Liver (tissue), 9 donors: Measurements from ENCODE around the gene LIPC. TPM values are rescaled to one million over a fixed set of nuclear protein-coding genes. Genes with fewer than 3 reads are reported as not detected.

Source experiments
- DNase-seq: peaks from one replicate; pipeline ENCODE4 v3.0.0-alpha.2; 2017; ENCODE audit warnings: low spot score
- H3K27ac ChIP-seq, 2 donors: one replicate each; pipeline ENCODE4 v1.7.0; 2013; ENCODE audit warnings: inconsistent platforms in 2 of 2, low read length in 2 of 2, control low read depth in 1 of 2, low read depth in 1 of 2, mild to moderate bottlenecking in 1 of 2
- H3K27me3 ChIP-seq, 4 donors: one replicate each; pipeline versions ENCODE4 v1.6.1 to v1.7.0; 2013; ENCODE audit warnings: low read length in 3 of 4, inconsistent platforms in 1 of 4, mild to moderate bottlenecking in 1 of 4, moderate library complexity in 1 of 4; ENCODE audit not compliant: control insufficient read depth in 4 of 4, insufficient read depth in 4 of 4
- H3K36me3 ChIP-seq, 4 donors: one replicate each; pipeline versions ENCODE4 v1.6.1 to v1.7.0; 2013; ENCODE audit warnings: low read length in 3 of 4, mild to moderate bottlenecking in 3 of 4, low read depth in 1 of 4, moderate library complexity in 1 of 4; ENCODE audit not compliant: control insufficient read depth in 4 of 4, insufficient read depth in 3 of 4
- H3K4me1 ChIP-seq, 4 donors: one replicate each; pipeline versions ENCODE4 v1.6.1 to v1.7.0; 2013; ENCODE audit warnings: low read length in 3 of 4, mild to moderate bottlenecking in 3 of 4, moderate library complexity in 1 of 4; ENCODE audit not compliant: control insufficient read depth in 4 of 4, insufficient read depth in 4 of 4
- H3K4me3 ChIP-seq, 3 donors: one replicate each; pipeline versions ENCODE4 v1.6.1 to v1.7.0; 2013; ENCODE audit warnings: low read length in 3 of 3, control low read depth in 1 of 3, low read depth in 1 of 3, mild to moderate bottlenecking in 1 of 3
- H3K9ac ChIP-seq, 2 donors: one replicate each; pipeline ENCODE4 v1.7.0; 2013; ENCODE audit warnings: low read length in 2 of 2, mild to moderate bottlenecking in 2 of 2, moderate library complexity in 2 of 2, control low read depth in 1 of 2, low read depth in 1 of 2
- H3K9me3 ChIP-seq, 4 donors: one replicate each; pipeline versions ENCODE4 v1.6.1 to v1.7.0; 2013; ENCODE audit warnings: low read length in 3 of 4; ENCODE audit not compliant: control insufficient read depth in 4 of 4
- EGR1 ChIP-seq, 2 donors: IDR thresholded peaks; 2 replicates each; pipeline ENCODE4 v1.6.1; 2016 to 2018; ENCODE audit warnings: antibody characterized with exemption in 2 of 2, low read depth in 2 of 2
- FOXA1 ChIP-seq: IDR thresholded peaks from 2 replicates; pipeline ENCODE4 v1.6.1; 2016; ENCODE audit warnings: antibody characterized with exemption
- FOXA2 ChIP-seq: IDR thresholded peaks from 2 replicates; pipeline ENCODE4 v1.6.1; 2016; ENCODE audit warnings: antibody characterized with exemption
- GABPA ChIP-seq, 2 donors: IDR thresholded peaks in 1 of 2; conservative IDR thresholded peaks in 1 of 2; 2 replicates each; pipeline ENCODE4 v1.6.1; 2016; ENCODE audit warnings: antibody characterized with exemption in 2 of 2, mild to moderate bottlenecking in 1 of 2, moderate library complexity in 1 of 2
- HNF4A ChIP-seq, 2 donors: conservative IDR thresholded peaks; 2 replicates each; pipeline ENCODE4 v1.6.1; 2016; ENCODE audit warnings: antibody characterized with exemption in 2 of 2, mild to moderate bottlenecking in 2 of 2
- HNF4G ChIP-seq: IDR thresholded peaks from 2 replicates; pipeline ENCODE4 v1.6.1; 2016; ENCODE audit warnings: antibody characterized with exemption
- JUND ChIP-seq, 2 donors: IDR thresholded peaks; 2 replicates each; pipeline ENCODE4 v1.6.1; 2016; ENCODE audit warnings: antibody characterized with exemption in 2 of 2
- NR2F2 ChIP-seq: IDR thresholded peaks from 2 replicates; pipeline ENCODE4 v1.6.1; 2016; ENCODE audit warnings: antibody characterized with exemption
- RAD21 ChIP-seq, 2 donors: IDR thresholded peaks; 2 replicates each; pipeline ENCODE4 v1.6.1; 2016; ENCODE audit warnings: antibody characterized with exemption in 2 of 2, mild to moderate bottlenecking in 2 of 2
- RXRA ChIP-seq, 2 donors: IDR thresholded peaks; 2 replicates each; pipeline ENCODE4 v1.6.1; 2017 to 2018; ENCODE audit warnings: antibody characterized with exemption in 2 of 2, mild to moderate bottlenecking in 1 of 2
- SP1 ChIP-seq: IDR thresholded peaks from 2 replicates; pipeline ENCODE4 v1.6.1; 2018; ENCODE audit warnings: antibody characterized with exemption, mild to moderate bottlenecking
- TAF1 ChIP-seq: conservative IDR thresholded peaks from 2 replicates; pipeline ENCODE4 v1.6.1; 2016; ENCODE audit warnings: antibody characterized with exemption, mild to moderate bottlenecking
- YY1 ChIP-seq: IDR thresholded peaks from 2 replicates; pipeline ENCODE4 v1.6.1; 2016; ENCODE audit warnings: antibody characterized with exemption, mild to moderate bottlenecking
- WGBS: extraction: QIAGEN DNeasy Blood & Tissue Kit; methylation state at CpG from one replicate; pipeline ENCODE4 v1.1.7; 2013; 5-methylcytosine and 5-hydroxymethylcytosine counted together
- polyA plus RNA-seq, 2 donors: library from polyadenylated mRNA; stranded (reverse) in 1 of 2; unstranded in 1 of 2; fragments of 200-250 nt in 1 of 2; fragments of >200 nt in 1 of 2; fragmentation: Nextera tagmentation in 1 of 2; extraction: Ambion mirVana in 1 of 2; gene quantifications; one replicate each; pipeline versions ENCODE4 v1.2.1 to v1.2.3, GENCODE V29; 2013 to 2015
- total RNA-seq, 2 donors: library from RNA; depleted of rRNA; stranded (reverse); fragments of >200 nt; gene quantifications; one replicate each; pipeline ENCODE4 v1.2.3, GENCODE V29; 2014
- TF ChIP-seq, protein P1 (sequence below): IDR thresholded peaks from 2 replicates; pipeline ENCODE4 v1.6.1; 2016; ENCODE audit warnings: antibody characterized with exemption
- TF ChIP-seq, protein P2 (sequence below): IDR thresholded peaks from 2 replicates; pipeline ENCODE4 v1.6.1; 2016; ENCODE audit warnings: antibody characterized with exemption
- TF ChIP-seq, protein P3 (sequence below): IDR thresholded peaks from 2 replicates; pipeline ENCODE4 v1.6.1; 2016; ENCODE audit warnings: antibody characterized with exemption
- TF ChIP-seq, protein P4 (sequence below): fragments of 150-350 bp; IDR thresholded peaks from 2 replicates; pipeline ENCODE4 v1.5.1; 2017; ENCODE audit warnings: improper control_type of control experiment, low read depth, low read length; ENCODE audit not compliant: missing input control
- TF ChIP-seq, protein P5 (sequence below): IDR thresholded peaks from 2 replicates; pipeline ENCODE4 v1.6.1; 2016; ENCODE audit warnings: antibody characterized with exemption, mild to moderate bottlenecking
- donor health status: healthy.
- donor health status: healthy.
- donor health status: healthy.
- donor health status: healthy.
- donor health status: healthy.

LIPC gene
- total and polyA plus RNA-seq, 4 donors, result 60.1 to 268 (median 131) TPM

DNA sequence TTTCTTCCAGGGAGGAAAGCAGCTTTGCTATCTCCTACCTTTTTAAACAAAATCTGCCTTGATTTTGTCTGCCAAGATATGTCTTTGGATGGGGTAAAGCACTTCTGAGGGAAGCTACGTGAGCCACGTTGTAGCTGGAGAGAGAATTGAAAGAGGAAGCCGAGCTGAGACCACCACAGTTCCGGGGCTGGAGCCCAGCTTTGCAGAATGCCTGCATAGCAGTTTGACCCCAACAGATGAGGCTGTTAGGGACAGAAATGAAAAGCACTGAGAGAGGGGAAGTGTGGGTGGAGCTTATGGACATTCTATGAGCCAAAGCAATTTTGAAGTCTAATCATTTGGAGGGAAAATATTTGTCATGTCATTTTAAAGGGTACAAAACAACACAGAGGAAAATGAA is 45.4 kb downstream of the LIPC start:
- Histone ChIP-seq H3K4me3 (no peak overlapping the region), H3K27me3 (no peaks in the 10 kb centered on the region), H3K9ac (peak overlapping the region in 1 of 2 donors; percentile 50), H3K9me3 (no peaks in the 10 kb centered on the region), H3K4me1 (peaks cover 10 to 51% (median 27%) of the 10 kb centered on the region in 4 donors), H3K36me3 (no peaks in the 10 kb centered on the region), H3K27ac (peak overlapping the region; percentile 73 to 83)
- DNase-seq, result no peak
- 42% methylated on average over 4 of the region's 4 CpGs for whole genome bisulfite sequencing
- no peak for TF ChIP-seq EGR1 (IDR thresholded peaks at IDR 0.05; ENCODE audit: low read depth in 2 of 2)
- TF ChIP-seq RAD21 (IDR thresholded peaks at IDR 0.05), result no peak
- no peak for TF ChIP-seq SP1
- TF ChIP-seq, protein P1, sequence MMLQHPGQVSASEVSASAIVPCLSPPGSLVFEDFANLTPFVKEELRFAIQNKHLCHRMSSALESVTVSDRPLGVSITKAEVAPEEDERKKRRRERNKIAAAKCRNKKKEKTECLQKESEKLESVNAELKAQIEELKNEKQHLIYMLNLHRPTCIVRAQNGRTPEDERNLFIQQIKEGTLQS, result no peak
- TF ChIP-seq NR2F2, result no peak
- no peak for TF ChIP-seq HNF4A (conservative IDR thresholded peaks at IDR 0.05)
- no peak for TF ChIP-seq FOXA2
- TF ChIP-seq YY1, result no peak
- TF ChIP-seq, protein P2, sequence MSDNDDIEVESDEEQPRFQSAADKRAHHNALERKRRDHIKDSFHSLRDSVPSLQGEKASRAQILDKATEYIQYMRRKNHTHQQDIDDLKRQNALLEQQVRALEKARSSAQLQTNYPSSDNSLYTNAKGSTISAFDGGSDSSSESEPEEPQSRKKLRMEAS, result no peak
- no peak for TF ChIP-seq JUND (IDR thresholded peaks at IDR 0.05)
- TF ChIP-seq, protein P3, sequence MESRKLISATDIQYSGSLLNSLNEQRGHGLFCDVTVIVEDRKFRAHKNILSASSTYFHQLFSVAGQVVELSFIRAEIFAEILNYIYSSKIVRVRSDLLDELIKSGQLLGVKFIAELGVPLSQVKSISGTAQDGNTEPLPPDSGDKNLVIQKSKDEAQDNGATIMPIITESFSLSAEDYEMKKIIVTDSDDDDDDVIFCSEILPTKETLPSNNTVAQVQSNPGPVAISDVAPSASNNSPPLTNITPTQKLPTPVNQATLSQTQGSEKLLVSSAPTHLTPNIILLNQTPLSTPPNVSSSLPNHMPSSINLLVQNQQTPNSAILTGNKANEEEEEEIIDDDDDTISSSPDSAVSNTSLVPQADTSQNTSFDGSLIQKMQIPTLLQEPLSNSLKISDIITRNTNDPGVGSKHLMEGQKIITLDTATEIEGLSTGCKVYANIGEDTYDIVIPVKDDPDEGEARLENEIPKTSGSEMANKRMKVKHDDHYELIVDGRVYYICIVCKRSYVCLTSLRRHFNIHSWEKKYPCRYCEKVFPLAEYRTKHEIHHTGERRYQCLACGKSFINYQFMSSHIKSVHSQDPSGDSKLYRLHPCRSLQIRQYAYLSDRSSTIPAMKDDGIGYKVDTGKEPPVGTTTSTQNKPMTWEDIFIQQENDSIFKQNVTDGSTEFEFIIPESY, result no peak
- TF ChIP-seq HNF4G, result no peak
- TF ChIP-seq, protein P4, sequence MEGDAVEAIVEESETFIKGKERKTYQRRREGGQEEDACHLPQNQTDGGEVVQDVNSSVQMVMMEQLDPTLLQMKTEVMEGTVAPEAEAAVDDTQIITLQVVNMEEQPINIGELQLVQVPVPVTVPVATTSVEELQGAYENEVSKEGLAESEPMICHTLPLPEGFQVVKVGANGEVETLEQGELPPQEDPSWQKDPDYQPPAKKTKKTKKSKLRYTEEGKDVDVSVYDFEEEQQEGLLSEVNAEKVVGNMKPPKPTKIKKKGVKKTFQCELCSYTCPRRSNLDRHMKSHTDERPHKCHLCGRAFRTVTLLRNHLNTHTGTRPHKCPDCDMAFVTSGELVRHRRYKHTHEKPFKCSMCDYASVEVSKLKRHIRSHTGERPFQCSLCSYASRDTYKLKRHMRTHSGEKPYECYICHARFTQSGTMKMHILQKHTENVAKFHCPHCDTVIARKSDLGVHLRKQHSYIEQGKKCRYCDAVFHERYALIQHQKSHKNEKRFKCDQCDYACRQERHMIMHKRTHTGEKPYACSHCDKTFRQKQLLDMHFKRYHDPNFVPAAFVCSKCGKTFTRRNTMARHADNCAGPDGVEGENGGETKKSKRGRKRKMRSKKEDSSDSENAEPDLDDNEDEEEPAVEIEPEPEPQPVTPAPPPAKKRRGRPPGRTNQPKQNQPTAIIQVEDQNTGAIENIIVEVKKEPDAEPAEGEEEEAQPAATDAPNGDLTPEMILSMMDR, result no peak
- TF ChIP-seq TAF1, result no peak
- TF ChIP-seq GABPA (IDR thresholded peaks at IDR 0.05 in 1 of 2, conservative IDR thresholded peaks at IDR 0.05 in 1 of 2), result no peak
- TF ChIP-seq FOXA1, result no peak
- TF ChIP-seq RXRA (IDR thresholded peaks at IDR 0.05), result no peak
- TF ChIP-seq, protein P5, sequence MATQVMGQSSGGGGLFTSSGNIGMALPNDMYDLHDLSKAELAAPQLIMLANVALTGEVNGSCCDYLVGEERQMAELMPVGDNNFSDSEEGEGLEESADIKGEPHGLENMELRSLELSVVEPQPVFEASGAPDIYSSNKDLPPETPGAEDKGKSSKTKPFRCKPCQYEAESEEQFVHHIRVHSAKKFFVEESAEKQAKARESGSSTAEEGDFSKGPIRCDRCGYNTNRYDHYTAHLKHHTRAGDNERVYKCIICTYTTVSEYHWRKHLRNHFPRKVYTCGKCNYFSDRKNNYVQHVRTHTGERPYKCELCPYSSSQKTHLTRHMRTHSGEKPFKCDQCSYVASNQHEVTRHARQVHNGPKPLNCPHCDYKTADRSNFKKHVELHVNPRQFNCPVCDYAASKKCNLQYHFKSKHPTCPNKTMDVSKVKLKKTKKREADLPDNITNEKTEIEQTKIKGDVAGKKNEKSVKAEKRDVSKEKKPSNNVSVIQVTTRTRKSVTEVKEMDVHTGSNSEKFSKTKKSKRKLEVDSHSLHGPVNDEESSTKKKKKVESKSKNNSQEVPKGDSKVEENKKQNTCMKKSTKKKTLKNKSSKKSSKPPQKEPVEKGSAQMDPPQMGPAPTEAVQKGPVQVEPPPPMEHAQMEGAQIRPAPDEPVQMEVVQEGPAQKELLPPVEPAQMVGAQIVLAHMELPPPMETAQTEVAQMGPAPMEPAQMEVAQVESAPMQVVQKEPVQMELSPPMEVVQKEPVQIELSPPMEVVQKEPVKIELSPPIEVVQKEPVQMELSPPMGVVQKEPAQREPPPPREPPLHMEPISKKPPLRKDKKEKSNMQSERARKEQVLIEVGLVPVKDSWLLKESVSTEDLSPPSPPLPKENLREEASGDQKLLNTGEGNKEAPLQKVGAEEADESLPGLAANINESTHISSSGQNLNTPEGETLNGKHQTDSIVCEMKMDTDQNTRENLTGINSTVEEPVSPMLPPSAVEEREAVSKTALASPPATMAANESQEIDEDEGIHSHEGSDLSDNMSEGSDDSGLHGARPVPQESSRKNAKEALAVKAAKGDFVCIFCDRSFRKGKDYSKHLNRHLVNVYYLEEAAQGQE, result no peak
